ENCODE data around the gene FAM216A. TPM values are rescaled to one million over a fixed set of nuclear protein-coding genes. Genes with fewer than 3 reads are reported as not detected.

FAM216A gene
- 14.6 and 16.6 TPM in 2 replicates for total RNA-seq

GRCh38 chr12:110468214-110469048 is at the start of gene FAM216A, which contains the start of gene GPN3:
Gene FAM216A (plus strand): TSS chr12:110468845. CDS start chr12:110468876, 31 bp downstream.
Gene GPN3 (minus strand): TSS chr12:110468257. CDS start chr12:110468203, 54 bp downstream.

GRCh38 chr12:110449799-110450497 is 18.7 kb upstream of the FAM216A start, which contains the start of gene ARPC3:
Gene ARPC3 (minus strand): TSS chr12:110450337. CDS start chr12:110450260, 77 bp downstream.

GRCh38 chr12:110501752-110502738 is 33.4 kb downstream of the FAM216A start, which contains the start of the genes RAD9B and VPS29:
Gene RAD9B (plus strand): TSS chr12:110502331. CDS start chr12:110502338, 7 bp downstream.
Gene VPS29 (minus strand): TSS chr12:110502111. CDS start chr12:110502051, 60 bp downstream.

Other genes starting within 250 kb of the FAM216A start
- gene ATP2A2, start 187.6 kb upstream of the FAM216A start, total RNA-seq: 175 and 264 TPM in 2 replicates
- 38.3 and 94.9 TPM in 2 replicates for gene ANAPC7, start 65.1 kb upstream of the FAM216A start, total RNA-seq
- 271 and 280 TPM in 2 replicates for gene ARPC3, start 18.5 kb upstream of the FAM216A start, total RNA-seq
- gene GPN3, start 588 bp upstream of the FAM216A start, total RNA-seq: 14.0 and 19.1 TPM in 2 replicates
- gene VPS29, start 33.3 kb downstream of the FAM216A start, total RNA-seq: 46.8 and 51.7 TPM in 2 replicates
- gene RAD9B, start 33.5 kb downstream of the FAM216A start, total RNA-seq: under 0.01 and 0.78 TPM in 2 replicates
- gene PPTC7, start 114.5 kb downstream of the FAM216A start, total RNA-seq: 6.2 and 10.4 TPM in 2 replicates
- 22.9 and 24.9 TPM in 2 replicates for gene TCTN1, start 145.3 kb downstream of the FAM216A start, total RNA-seq
- gene HVCN1, start 220.3 kb downstream of the FAM216A start, total RNA-seq: 2.7 and 3.6 TPM in 2 replicates